GM19099 (cell line): ENCODE measurements around the gene TMPRSS6.

Source experiments
- POLR2A ChIP-seq: IDR thresholded peaks from 3 replicates; pipeline ENCODE4 v1.6.1; 2011; ENCODE audit warnings: low read depth; ENCODE audit not compliant: insufficient read length; ENCODE audit errors: extremely low read depth

The TMPRSS6 gene

GRCh38 chr22:37109242-37109917 is at the start of gene TMPRSS6:
Gene TMPRSS6, minus strand, starts transcription at chr22:37109713. Its CDS starts 6,296 bp downstream, at chr22:37103417.
- no peak for TF ChIP-seq POLR2A

GRCh38 chr22:37158963-37159290 is 49.4 kb upstream of the TMPRSS6 start:
- TF ChIP-seq POLR2A = no peak

- TF ChIP-seq POLR2A = no peak
Observed at GRCh38 chr22:37157516-37158285, 48.2 kb upstream of the TMPRSS6 start.

- TF ChIP-seq POLR2A = no peak
Observed at GRCh38 chr22:37156686-37157435, 47.3 kb upstream of the TMPRSS6 start.

- no peak for TF ChIP-seq POLR2A
Observed at GRCh38 chr22:37155971-37156370, 46.5 kb upstream of the TMPRSS6 start.

- no peak for TF ChIP-seq POLR2A
Observed at GRCh38 chr22:37154925-37155712, 45.6 kb upstream of the TMPRSS6 start.

GRCh38 chr22:37153901-37154300 is 44.4 kb upstream of the TMPRSS6 start:
- TF ChIP-seq POLR2A = no peak

GRCh38 chr22:37151401-37151800 is 41.9 kb upstream of the TMPRSS6 start:
- TF ChIP-seq POLR2A = no peak

GRCh38 chr22:37150701-37151100 is 41.2 kb upstream of the TMPRSS6 start:
- no peak for TF ChIP-seq POLR2A

- TF ChIP-seq POLR2A = no peak
Observed at GRCh38 chr22:37148742-37149665, 39.5 kb upstream of the TMPRSS6 start.

- TF ChIP-seq POLR2A = no peak
Observed at GRCh38 chr22:37148031-37148651, 38.6 kb upstream of the TMPRSS6 start.

GRCh38 chr22:37147186-37147990 is 37.9 kb upstream of the TMPRSS6 start:
- TF ChIP-seq POLR2A = no peak
